Measurements from ENCODE around the gene STING1.

- TF ChIP-seq EZH2 (IDR thresholded peaks at IDR 0.05; ENCODE audit: low read length) (no peak), CTCF (optimal IDR thresholded peaks at IDR 0.05 in 1 of 3, IDR thresholded peaks at IDR 0.05 in 1 of 3, conservative IDR thresholded peaks at IDR 0.05 in 1 of 3; ENCODE audit: extremely low read depth in 1 of 3, insufficient read depth in 2 of 3, low read length in 3 of 3) (no peak)
These were observed 13.3 kb upstream of the STING1 start for GRCh38 chr5:139495638-139496435.
